Activated T-helper 9 cell treated with anti-CD3 and anti-CD28 coated beads, Interleukin-2, amount 50 U/mL, for 16 hours (primary cell): Measurements from ENCODE around the gene LRP5.
"Not testable (repeated sequence)": the region's sequence is repeated elsewhere in the genome, so short reads cannot be mapped to it uniquely, and the experiment has no call there.

Experiments used
- DNase-seq: peaks from one replicate; pipeline ENCODE4 v3.0.0-alpha.2; 2020; ENCODE audit warnings: low read depth

The LRP5 gene

DNA sequence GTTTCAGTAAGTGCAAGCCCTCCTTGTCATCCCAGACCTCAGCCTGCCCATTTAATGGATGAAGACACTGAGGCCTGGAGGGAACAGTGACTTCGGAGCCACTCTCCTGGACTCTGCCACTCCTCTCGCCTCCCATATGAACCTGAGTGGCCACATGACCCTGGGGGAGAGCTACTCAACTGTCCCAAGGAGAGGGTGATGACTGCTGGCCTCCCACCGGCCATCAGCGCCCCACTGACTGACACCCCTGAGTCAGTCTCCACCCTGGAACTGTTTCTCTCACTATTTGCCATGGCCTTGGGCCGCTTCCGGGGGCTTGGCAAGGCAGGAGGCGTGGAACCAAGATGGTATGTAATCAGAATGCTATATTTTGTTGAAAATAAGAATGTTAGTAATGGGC lies 17.1 kb downstream of the LRP5 start:
- no peak for DNase-seq

- no peak for DNase-seq
These were observed 17.7 kb downstream of the LRP5 start for GRCh38 chr11:68329978-68330699.

DNA sequence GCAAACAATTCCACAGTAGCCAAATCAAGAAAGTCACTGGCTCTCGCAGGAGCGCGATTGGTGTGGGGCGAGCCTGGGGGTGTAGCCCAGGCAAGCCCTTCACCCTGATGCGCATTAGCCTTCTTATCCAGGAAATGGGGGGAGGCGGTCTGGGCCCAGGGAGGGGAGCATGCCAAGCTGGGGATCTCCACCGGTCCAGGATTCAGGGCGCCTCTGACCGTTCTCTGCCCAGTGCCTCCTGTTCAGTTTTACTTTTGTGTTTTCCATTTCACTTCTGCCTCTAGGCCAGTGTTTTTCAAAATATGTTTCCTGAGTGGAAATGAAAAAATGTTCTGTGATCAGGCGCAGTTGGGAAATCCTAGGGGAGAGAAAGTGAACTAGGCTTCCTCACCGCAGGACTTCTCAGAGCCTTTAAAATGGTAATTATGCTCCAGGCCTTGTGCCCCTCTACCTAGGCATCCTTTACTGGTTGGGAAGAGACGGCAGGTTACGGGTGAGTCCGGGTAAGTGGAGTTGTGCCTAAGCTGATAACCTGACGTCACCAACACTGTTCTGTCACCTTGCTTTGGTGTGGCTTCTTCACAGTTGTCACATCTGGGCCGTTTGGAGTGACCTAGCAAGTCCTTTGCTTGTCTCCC lies 18.4 kb downstream of the LRP5 start:
- no peak for DNase-seq

DNA sequence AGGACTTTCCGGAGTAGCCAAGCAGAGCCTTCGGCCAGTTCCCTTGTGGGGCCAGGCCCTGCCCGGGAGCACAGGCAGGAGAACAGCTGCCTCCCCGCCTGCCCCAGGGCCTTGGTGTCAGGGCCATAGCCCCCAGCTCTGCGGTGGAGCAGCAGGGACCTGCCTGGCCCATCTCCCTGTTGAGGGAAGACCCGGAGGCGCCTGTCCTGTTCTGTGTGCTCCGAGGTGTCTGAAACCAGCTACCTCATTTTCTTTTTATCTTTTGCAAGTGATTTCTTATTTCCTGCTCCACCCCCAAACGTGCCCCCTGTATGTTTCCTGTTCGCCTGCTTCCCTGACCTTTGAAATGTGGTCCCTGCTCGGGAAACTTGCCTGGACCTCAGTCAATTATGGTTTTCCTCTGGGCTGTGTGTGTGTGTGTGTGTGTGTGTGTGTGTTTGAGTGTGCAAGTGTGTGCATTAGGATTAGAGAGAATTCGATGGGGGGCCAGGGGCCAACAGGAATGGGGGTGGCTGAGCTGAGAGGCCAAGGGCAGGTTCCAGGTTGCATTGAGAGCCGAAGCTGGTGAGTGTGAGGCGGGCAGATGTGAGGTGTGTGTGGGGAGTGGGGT lies 19.1 kb downstream of the LRP5 start:
- DNase-seq: no peak

DNA sequence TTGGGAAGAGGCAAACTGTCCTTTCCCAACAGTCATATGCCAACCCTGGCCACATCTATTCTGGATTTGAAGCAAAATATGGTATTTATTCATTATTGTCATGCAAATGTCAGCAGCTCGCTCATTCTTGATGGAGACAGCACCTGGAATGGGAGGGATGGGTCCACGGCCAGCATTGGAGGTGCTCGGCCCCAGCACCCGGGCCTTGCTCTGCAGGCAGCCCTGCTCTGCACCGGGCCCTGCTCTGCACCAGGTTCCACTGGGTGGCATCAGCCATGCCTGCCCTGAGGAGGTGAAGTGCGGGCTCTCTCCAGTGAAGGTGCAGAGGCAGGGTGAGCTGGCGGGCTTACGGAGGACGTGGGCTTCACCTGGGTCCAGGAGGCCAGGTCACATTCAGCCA lies 19.8 kb downstream of the LRP5 start:
- no peak for DNase-seq

GRCh38 chr11:68333173-68333572 lies 20.8 kb downstream of the LRP5 start:
- no peak for DNase-seq

GRCh38 chr11:68334923-68335322 lies 22.5 kb downstream of the LRP5 start:
- no peak for DNase-seq

DNA sequence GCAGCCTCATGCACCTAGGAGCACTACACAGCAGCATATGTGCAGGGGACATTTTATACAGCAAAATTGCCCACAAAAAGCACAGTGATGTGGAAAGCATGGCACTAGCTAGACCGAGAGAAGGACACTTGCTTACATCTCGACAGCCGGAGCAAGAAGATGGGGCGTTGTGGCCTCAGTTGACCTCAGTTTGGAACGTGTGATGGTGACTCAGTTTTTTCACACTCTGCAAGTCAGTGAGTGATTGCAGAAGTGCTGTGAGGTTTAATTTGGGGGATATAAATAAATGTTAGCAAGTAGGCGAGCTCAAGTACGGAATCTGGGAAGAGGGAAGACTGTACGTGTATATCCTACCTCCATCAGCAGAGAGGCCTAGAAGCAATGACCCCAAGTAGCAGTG lies 23.3 kb downstream of the LRP5 start:
- no peak for DNase-seq

DNA sequence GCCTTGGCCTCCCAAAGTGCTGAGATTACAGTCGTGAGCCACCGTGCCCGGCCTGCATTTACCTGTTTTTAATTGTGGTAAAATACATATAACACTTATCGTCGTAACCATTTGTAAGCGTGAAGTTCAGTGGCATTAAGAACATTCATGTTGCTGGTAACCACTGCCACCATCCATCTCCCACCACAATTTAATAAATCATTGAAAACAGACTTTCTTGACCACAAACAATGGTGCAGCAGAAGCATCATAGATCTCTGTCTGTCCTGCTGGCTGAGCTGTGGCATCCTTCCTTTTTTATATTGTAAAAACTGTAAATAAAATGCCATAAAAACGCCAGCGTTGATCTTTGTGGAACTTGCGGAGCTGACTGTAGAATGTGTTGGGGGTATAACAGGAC lies 24.3 kb downstream of the LRP5 start:
- DNase-seq: no peak

GRCh38 chr11:68337399-68337835 lies 25.0 kb downstream of the LRP5 start:
- DNase-seq: no peak

GRCh38 chr11:68338051-68338780 lies 25.8 kb downstream of the LRP5 start:
- no peak for DNase-seq

- no peak for DNase-seq
These were observed 27.8 kb downstream of the LRP5 start for GRCh38 chr11:68340003-68340767.

- no peak for DNase-seq
These were observed 28.6 kb downstream of the LRP5 start for GRCh38 chr11:68340784-68341556.

GRCh38 chr11:68341557-68342458 lies 29.4 kb downstream of the LRP5 start:
- DNase-seq: no peak

- DNase-seq: no peak
These were observed 30.2 kb downstream of the LRP5 start for GRCh38 chr11:68342459-68343158.

DNA sequence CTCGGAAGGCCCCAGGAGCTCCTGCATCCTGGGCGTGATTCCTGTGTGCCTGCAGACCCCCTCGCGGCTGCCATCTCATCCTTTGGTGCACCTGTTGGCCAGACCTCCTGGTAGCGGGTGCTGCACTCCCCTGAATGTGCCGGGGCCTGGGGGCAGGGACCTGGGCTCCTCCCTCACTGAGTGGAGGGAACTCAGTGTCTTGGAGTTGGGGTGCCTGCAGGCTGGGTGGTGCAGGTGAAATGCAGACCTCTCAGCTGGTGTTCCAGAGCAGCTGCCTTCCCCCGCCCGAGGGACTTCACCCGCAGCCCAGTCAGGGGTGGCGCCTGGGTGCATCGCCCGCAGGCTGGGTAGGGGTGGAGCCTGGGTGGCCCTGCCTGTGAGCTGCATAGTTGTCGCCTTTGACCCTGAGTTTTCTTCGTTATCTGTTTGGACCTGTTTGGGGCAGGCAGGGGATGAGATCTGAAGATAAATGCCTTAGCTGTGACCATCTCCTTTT lies 31.4 kb downstream of the LRP5 start:
- DNase-seq: no peak

DNA sequence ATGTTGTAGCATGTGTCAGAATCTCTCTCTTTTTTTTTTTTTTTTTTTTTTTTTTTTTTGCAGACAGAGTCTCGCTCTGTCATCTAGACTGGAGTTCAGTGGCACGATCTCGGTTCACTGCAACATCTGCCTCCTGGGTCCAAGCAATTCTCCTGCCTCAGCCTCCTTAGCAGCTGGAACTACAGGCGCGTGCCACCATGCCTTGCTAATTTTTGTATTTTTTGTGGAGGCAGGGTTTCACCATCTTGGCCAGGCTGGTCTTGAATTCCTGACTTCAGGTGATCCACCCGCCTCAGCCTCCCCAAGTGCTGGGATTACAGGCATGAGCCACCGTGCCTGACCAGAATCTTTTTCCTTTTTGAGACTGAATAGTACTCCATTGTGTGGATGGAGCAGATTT lies 32.4 kb downstream of the LRP5 start:
- DNase-seq: not testable (repeated sequence)

- DNase-seq: no peak
These were observed 33.5 kb downstream of the LRP5 start for GRCh38 chr11:68345776-68346461.

DNA sequence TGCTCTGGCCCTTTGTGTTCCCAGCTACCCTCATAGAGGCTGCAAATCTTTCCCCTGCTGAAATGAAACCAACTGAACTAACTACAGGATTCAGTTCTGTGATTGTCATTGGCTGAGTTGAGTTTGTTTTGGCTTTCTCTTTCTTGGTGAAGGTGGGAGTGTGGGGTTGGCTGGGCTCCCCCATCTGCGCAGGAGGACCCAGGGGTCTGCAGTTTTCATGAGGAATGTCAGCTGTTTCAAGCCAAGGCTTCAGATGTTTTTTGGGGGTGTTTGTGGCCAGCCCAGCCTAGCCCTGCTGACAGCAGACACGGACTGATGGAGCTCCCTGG lies 34.0 kb downstream of the LRP5 start:
- DNase-seq: no peak
